ENCODE data around the gene TMEM179.
A peak's percentile ranks its signal among the peaks of the same experiment; 100 is the strongest.
"Not testable (repeated sequence)": the region's sequence is repeated elsewhere in the genome, so short reads cannot be mapped to it uniquely, and the experiment has no call there.

Gene TMEM179

DNA sequence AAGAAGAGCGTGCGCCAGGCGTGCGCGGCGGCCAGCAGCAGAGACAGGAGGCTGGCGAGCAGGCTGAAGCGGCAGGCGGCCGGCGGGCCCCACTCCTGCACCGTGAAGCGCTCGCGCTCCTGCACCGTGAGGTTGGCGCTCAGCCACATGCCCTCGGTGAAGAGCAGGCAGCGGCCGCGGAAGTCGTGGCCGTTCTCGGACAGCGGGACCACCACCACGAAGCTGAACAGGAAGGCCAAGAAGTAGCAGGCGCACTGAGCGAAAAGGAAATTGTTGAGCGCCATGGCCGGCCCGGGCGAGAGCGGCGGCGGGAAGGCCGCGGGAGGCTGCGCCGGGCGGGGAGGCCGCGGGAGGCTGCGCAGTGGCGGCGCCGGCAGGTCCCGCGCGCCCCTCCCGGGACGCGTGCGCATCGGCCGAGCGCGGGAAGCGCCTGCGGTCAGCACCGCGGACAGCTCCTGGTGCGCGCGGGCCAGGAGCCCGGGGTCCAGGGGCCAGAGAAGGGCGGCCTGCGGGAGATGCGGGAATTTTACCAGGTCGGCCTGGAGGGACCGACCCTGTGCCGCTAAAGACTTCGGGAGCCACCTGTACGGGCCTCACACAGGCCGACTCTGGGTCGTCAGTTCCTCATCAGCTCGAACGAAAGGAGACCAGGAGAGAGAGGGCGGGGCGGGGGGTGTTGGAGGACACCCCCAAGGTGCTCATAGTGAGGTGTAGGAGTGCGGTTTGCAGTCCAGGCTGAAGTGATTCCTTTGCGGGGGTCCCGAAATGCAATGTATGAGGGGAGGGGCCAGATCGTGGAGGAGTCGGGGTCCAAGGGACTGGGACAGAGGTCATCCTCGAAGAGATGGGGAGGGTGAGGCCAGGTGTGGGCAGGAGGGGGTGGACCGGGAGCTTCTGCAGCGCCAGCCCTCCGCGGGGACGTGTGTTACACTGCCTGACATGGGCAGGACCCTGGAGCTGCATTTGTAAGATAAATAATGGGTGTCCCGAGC, at the start of gene TMEM179:
Gene TMEM179, minus strand, starts transcription at position 315 of the 992 bp plus-strand sequence. Its CDS starts 31 bp downstream, at position 284.
- DNase-seq: no peak

GRCh38 chr14:104654119-104654518, 49.5 kb upstream of the TMEM179 start:
- no peak for DNase-seq

- not testable (repeated sequence) for DNase-seq
These were observed 48.8 kb upstream of the TMEM179 start for GRCh38 chr14:104653130-104653920.

- DNase-seq: no peak
These were observed 47.8 kb upstream of the TMEM179 start for GRCh38 chr14:104652386-104652785.

DNA sequence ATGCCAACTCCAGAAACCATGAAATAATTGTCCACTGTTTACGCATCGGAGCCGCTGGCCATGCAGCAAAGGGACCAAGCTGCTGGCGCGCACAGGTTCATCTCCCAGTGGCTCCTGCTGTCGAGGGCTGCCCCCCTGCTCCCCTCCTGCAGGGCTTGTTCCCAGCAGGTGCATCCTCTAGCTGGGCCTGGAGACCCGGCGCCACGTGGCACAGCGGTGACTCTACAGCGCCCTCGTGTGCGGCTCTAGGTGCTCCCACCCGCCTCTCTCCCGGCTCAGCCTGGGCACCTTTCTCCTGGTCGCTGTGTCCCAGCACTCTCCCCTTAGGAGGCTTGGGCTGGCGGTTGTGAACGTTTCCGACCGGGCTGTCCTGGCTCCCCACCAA, 47.3 kb upstream of the TMEM179 start:
- DNase-seq: no peak

DNA sequence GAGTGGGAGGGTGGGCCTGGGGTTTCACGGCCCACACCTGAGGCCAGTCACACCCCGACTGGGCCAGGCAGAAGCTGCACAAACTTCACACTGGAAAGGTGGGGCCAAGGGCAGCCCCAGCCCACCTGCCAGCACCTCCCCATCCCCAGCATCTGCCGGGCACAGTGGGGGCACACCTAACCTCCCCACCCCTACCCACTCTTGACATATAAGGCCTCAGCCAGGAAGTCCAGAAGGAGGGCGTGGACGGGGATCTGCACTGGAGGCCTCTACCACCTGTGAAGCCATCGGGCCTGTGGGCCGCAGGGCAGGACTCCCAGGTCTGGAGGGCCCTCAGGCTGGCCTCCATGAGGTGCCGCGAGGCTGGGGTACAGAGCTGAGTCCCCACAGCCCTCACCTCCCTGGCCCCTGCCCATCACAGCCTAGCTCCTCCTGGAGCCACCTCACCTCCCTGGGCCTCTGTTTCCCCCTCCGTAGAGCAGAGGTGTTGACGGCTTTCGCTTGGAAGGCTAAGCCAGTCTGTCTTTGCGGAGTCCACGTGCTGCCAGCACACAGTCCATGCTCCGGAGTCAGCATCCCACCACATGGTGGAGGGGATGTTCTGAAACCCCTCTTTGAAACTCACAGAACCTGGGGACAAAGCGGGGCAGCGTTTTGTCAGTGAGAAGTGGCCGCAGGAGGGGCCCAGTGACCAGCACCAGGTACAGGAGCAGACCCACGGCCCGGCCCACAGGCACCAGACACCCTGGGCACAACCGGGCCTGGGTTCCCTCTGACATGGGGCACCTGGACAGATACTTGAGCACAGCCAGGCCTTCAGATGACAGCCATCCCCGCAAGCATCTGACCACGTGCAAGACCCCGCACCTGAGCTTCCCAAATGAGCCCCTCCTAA, 46.7 kb upstream of the TMEM179 start:
- DNase-seq: no peak

- DNase-seq: peak; percentile 57
These were observed 45.7 kb upstream of the TMEM179 start for GRCh38 chr14:104650057-104650980.

DNA sequence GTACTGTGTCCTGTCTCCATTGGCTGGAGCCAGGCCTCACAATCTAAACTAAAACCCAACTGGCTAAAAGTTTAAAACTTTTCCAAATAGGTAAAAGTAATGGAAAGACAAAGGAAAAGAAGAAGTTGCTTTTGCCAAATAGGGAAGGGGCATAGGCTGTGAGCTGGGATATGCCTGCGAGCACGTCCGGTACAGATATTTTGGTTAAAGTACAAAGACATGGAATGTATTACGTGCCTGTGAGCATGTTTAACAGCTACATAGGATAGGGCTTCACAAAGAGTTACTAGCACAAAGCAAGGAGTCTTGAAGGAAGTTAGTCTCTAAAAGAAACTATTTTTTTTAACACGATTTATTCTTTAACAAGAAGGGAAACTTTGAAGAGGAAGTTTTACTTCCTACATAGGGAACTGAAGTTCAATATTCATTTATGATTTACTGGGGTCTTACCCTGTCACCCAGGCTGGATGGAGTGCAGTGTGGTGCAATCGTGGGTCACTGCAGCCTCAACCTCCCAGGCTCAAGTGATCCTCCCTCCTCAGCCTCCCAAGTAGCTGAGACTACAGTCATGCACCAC, 43.0 kb upstream of the TMEM179 start:
- no peak for DNase-seq

DNA sequence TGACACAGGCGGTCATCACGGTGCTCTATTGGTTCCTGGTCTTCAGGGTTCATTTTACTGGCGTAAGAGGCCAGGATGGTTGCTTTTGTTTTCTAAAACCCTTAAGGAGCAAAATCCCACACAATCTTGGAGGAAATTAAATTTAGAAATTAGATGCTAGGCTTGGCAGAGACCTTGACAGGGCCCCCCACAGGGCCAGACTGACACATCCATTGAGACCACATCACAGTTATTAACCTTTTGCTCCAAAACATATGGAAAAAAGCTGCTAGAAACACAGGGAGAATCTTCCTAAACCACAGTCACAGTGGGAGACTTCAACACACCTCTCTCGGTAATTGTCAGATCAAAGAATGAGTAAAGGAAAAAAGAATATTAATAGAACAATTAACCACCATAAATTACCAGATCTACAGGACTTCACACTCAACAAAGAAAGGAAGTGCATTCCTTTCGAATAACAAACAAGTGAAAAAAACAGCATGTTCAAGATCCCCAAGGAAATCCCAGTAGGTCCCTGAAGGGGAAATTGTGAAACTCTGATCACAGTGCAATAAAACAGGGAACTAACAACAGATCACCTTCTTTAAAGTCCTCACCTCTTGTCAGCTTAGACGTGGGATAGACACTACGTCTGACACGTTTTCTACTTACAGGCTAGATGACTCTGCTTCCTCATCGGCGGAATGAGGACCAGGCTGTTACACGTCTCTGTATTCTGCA, 40.2 kb upstream of the TMEM179 start:
- DNase-seq: no peak

DNA sequence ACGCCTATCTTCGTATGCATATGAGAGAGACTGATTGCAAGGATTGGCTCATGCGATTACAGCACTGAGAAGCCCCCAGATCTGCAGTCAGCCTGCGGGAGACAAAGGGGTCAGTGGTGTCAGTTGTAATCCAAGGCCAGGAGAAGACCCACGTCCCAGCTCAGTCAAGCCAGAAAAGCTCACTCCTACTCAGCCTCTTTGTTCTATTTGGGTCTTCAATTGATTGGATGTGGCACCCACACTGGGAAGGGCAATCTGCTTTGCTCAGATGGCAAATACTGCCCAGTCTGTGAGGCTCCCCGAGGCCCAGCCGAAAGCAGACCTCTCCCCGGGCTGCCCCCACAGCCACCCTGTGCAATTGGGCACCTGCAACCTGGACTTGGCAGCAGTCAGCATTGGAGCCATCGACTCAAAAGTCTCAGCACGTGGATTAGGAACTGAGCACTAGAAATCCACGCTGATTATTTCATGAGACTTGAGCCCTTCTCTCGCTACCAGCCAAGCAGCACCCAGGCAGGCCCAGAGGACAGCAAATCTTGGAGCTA, 39.6 kb upstream of the TMEM179 start:
- DNase-seq: no peak

GRCh38 chr14:104643306-104643705, 38.7 kb upstream of the TMEM179 start:
- DNase-seq: no peak

- DNase-seq: no peak
These were observed 37.9 kb upstream of the TMEM179 start for GRCh38 chr14:104642540-104642868.

DNA sequence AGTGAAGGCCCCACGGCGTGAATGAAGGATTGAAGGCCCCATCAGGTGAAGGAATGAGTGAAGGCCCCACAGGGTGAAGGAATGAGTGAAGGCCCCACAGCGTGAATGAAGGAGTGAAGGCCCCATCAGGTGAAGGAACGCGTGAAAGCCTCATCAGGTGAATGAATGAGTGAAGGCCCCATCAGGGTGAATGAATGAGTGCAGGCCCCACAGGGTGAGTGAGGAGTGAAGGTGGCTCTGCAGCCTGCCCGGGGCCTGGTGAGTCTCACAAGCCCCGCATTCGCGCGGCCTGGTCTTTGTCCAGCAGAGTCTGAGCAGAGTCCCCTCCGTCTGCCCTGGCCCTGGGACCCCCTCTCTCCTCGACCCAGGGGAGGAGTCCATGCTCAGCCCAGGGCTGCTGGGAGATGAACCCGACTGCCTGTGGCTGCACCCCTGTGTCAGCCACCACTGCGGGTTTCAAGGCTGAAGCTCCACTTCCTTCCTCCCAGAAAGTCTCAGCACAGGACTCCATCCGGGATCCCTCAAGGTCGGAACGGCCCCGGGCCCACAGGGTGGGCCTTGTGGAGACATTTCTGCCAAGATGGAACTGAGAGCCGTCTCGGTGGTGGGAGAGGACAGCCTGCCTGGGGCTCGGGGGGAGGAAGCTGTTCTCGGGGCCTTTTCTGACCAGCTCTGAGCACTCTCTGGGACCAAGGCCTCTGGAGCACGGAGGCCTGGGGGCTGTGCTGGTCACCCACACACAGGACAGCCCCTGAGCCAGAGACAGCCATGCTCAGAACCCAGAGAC, 37.4 kb upstream of the TMEM179 start:
- DNase-seq: no peak

- DNase-seq: no peak
These were observed 36.1 kb upstream of the TMEM179 start for GRCh38 chr14:104640681-104641080.

DNA sequence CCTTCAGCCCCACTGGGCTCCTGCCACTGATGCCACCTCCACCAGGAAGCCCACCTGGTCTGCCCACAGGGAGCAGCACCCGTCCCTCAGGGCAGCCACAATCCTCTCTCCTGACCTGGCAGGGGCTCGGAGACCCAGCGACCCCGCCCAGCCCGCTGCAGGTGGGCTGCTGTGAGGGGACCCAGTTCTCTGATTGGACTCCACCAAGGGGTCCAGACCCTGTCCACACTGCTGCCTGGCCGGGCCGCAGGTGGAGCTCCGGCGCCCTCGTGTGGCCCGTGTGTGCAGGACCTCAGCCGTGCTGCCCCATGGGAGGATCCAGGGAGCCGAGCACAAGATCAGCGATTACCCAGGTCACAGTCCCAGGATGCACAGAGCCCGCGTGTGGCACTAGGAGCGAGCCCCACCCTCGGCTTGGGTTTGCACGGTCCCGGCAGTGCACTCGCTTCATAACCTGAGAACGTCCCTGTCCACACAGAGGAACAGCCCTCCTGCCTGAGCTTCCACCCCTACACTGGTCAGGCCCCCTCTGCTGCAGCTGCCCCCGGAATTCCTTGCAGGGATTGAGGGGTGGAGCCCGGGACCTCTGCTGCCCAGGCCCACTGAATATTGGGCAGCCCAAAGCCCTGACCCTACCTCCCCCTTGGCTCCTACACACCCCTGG, 35.4 kb upstream of the TMEM179 start:
- peak; percentile 39 for DNase-seq

DNA sequence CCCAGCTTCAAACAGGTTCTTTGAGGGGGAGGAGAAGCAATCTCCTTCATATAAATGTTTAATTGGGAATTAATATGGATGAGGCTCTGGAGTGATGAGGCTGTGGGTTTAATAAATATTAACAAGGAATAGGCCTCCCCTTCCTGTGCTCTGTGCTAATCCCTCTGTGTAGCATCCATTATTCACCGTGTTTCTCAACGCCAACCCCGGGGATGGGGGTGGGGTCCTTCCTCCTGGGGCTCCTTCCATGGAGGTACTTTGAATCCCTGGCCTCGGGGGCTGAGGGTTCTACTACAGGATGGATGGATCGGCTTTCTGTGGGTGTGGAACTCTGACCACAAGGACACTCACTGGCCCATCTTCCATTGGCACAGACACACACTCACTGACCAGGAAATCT, 34.9 kb upstream of the TMEM179 start:
- no peak for DNase-seq

- no peak for DNase-seq
These were observed 34.4 kb upstream of the TMEM179 start for GRCh38 chr14:104638927-104639450.

DNA sequence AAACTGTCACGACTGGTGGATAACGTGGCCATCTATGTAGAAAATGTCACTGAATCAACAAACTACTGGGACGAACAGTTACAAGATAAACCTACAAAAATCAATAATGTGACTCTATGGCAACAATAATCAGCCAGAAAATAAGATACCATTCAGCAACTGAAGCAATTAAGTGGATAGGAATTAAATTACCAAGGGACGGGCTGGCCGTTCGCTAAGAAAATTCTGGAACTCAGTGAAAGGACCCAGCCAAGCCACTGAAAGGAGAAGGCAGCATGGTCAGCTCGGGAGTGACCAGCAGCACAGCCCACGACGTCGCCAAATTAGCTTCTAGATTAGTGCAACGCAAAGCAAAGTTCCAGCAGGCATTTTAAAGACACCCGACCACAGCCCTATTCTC, 33.6 kb upstream of the TMEM179 start:
- no peak for DNase-seq

GRCh38 chr14:104637546-104638003, 33.0 kb upstream of the TMEM179 start:
- no peak for DNase-seq

Data from CD4-positive, alpha-beta T cell treated with Interferon gamma for 1 hour (primary cell).